NCI-H82 (cell line): ENCODE measurements around the gene APBA3.

ENCODE experiments used
- DNase-seq: peaks from one replicate; lab custom pipeline; 2025; lab: John Stamatoyannopoulos, UW

APBA3 gene

DNA sequence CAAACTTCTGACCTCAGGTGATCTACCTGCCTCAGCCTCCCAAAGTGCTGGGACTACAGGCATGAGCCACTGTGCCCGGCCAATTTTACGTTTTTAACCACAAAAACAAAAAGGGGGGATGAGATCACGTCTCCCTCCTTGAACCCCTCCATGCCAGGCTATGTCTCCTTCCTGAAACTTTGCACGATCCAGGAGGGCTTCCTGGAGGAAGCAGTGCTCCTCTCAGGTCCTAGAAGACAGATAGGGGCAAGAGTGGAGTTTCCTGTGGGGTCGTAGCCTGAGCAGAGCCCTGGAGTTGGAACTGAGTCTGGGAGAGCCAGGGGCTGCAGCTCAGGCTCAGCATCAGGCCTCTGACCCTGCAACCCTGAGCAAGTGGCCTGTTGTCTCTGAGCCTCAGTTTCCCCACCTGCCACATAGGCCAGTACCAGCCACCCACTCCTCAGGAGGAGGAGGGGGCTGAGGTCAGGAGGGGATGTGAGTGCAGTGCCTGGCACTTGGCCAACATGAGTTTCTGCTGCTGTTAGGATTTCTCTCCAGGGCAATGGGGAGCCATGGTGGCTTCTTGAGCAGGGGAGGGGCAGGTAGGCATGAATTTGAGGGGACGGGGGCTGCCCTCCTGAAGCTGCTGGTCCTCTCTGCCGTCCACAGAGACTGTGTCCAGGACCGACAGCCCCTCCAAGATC, 16.0 kb downstream of the APBA3 start:
- DNase-seq, result no peak

DNA sequence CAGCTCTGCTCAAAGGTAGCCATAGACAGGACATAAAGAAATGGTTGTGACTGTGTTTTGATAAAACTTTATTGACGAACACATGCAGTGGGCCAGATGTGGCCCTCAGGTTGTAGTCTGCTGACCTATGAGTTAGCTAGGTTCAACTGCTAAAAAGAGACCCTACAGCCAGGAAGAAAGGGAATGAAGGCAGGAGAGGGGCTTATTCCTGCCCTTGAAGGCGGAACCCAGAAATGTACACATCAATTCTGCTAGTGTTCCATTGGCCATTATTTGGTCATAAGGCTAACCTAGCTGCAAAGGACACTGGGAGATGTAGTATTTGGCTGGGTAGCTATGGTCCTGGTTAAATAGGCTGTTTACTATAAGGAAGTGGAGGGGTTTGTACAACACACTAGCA, 18.0 kb downstream of the APBA3 start:
- peak; percentile 64 for DNase-seq

DNA sequence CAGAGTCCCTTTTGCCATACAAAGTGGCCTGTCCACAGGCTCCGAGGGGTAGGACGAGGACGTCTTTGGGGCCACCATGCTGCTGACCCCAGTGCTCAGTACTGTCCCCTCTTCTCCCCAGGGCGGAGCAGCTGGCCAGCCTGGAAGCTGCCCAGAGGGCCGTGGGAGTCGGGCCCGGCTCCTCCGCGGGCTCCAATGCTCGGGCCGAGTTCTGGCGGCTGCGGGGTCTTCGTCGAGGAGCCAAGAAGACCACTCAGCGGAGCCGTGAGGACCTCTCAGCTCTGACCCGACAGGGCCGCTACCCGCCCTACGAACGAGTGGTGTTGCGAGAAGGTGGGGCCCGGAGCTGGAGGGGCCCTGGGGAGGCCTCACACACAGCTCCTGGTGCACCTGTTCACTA, 21.1 kb downstream of the APBA3 start:
- DNase-seq, result no peak

DNA sequence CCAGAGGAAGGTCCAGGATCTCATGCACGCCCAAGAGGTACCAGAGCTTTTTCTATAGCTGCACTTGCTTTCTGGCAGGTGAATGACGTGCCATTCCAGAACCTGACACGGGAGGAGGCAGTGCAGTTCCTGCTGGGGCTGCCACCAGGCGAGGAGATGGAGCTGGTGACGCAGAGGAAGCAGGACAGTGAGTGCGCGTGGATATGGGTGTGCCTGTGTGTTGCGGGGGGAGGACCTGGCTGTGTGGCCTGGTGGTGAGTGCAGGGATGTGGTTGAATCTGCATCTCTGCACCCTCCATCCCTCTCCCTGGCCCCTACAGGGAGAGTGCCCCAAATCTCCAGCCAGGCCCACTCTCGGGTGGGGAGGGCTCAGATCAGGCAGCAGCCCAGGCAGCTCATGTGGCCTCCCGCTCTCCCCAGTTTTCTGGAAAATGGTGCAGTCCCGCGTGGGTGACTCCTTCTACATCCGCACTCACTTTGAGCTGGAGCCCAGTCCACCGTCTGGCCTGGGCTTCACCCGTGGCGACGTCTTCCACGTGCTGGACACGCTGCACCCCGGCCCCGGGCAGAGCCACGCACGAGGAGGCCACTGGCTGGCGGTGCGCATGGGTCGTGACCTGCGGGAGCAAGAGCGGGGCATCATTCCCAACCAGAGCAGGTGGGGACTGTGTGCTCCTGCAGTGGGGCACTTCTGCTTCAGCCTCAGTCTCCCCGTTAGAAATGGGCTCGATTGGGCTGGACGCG, 22.8 kb downstream of the APBA3 start:
- DNase-seq, result no peak

DNA sequence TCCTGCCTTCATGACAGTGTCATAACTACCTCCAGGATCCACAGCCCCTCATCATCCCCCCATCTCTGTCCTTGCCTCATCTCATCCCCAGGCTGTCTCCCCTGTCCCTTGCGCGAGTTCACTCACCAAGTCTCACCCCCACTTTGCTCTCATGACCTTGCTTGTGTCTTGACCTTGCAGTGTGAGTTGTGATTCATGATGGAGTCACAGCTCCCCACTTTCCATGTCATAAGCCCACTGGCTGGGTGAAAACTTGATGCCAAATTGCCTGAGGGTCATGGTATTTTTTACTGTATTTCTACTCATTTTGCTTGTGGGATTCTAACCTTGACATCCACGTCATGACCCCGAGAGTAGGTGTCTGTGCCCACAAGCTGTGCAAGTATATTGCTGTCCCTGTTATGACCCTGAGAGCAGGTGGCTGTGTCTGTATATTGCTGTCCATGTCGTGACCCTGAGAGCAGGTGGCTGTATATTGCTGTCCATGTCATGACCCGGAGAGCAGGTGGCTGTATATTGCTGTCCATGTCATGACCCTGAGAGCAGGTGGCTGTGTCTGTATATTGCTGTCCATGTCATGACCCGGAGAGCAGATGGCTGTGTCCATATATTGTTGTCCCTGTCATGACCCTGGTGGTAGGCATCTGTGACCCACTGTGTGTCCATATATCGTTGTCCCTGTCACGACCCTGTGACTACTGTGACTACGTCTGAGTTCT, 23.8 kb downstream of the APBA3 start:
- DNase-seq, result no peak

DNA sequence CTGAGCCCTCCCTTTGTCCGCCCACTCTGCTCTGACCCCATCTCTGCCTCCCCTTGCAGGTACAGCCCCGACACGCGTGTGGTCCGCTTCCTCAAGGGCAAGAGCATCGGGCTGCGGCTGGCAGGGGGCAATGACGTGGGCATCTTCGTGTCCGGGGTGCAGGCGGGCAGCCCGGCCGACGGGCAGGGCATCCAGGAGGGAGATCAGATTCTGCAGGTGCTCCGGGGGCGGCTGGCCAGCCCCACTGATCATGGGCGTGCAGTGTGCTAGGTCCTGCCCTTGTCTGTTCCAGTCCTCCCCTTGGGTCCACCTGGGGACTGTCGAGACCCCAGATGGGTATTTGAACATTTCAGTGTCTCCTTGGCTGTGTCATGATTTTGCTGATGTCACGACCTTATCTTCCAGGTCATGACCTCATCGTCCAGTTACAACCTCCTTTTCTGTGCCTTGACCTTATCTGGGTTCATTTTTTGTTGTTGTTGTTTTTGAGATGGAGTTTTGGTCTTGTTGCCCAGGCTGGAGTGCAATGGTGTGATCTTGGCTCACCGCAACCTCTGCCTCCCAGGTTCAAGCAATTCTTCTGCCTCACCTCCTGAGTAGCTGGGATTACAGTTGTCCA, 25.3 kb downstream of the APBA3 start:
- DNase-seq, result no peak

DNA sequence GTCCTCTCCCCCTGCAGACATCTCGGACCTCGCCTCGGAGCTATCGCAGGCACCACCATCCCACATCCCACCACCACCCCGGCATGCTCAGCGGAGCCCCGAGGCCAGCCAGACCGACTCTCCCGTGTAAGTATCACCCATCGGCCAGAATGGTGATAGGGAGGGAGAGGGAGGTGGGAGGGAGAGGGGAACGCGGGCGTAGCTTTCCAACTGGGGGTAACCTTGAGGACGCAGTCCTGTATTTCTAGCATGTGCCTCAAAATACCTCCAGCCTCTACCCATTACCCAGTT, 27.2 kb downstream of the APBA3 start:
- no peak for DNase-seq

DNA sequence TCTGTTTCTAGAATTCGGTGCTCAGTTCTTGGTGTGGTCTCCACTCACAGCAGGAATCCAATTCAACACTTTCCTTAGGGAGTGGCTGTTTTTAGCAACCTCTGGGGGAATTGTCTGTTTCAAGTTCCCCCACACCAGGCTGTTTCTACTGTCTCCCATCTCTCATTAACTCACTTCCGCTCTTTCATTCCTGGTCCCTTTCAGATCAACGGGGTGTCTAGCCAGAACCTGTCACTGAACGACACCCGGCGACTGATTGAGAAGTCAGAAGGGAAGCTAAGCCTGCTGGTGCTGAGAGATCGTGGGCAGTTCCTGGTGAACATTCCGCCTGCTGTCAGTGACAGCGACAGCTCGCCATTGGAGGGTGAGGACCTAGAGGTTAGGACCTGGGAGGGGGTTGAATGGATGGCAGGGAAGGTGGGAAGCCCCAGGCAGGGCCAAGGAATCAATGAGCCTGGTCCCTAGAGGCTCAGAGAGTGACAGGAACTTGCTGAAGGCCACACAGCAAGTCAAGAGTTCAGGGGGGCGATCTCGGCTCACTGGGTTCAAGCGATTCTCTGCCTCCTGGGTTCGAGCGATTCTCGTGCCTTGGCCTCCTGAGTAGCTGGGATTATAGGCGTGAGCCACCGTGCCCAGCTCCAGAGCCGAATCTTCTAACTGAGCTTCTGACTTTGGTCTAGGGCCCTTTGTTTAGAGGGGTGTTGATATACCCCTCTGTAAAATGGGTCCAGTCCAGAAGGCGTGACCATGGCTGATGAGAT, 27.8 kb downstream of the APBA3 start:
- DNase-seq, result no peak

DNA sequence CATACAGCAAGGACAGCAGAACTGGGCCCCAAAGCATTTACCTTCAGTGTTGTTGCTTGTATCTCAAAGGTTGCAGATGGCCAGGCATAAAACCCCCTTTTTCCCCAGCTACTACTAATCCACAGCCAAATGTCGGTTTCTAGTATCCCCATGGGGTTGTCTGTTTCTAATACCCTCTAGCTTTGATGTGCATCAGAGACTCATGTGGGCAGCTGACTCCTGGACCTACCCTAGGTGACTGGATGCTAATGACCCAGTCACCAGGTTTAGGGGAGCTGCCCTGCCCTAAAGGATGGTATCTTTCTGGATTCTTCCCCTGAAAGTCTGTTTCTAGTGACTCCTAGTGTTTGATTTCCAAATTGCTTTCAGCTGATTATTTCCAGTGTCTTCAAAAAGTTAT, 29.4 kb downstream of the APBA3 start:
- DNase-seq, result no peak

DNA sequence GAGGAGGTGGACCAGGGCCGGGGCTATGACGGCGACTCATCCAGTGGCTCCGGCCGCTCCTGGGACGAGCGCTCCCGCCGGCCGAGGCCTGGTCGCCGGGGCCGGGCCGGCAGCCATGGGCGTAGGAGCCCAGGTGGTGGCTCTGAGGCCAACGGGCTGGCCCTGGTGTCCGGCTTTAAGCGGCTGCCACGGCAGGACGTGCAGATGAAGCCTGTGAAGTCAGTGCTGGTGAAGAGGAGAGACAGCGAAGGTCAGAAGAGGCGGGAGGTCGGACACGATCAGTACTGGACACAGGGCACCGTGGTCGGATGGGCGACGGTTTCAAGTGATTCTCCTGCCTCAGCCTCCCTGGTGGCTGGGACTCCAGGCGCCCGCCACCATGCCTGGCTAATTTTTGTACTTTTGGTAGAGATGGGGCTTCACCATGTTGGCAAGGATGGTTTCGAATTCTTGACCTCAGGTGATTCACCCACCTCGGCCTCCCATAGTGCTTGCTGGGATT, 31.0 kb downstream of the APBA3 start:
- DNase-seq, result no peak

DNA sequence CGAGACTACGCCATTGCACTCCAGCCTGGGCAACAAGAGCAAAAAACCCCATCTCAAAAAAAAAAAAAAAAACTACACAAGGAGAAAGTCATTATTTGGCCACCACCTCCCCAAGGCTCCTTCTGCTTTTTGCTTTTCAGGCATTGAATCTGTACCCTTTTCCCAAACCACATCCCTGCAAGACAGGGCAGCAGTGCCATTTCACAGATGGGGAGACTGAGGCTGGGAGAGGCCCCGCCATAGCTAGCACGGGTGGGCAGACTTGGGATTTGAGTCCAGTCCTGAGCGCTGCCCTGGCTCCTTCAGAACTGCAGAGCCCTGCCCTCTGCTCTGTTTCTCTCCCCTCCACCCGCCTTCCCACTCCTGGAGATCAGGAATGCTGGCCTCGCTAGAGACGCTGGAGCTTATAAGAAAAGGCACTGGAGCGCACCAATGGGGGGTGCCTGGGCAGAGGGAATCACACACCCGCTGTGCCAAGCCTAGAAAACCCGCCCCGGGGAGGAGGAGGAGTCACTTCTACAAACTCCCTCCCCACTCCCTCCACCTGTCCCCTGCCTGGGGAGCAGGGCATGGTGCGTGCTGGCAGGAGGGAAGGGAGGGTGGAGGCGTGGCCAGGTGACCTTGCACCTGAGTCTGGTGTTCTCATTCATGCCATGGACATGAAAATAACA, 35.7 kb downstream of the APBA3 start:
- DNase-seq, result peak; percentile 29

DNA sequence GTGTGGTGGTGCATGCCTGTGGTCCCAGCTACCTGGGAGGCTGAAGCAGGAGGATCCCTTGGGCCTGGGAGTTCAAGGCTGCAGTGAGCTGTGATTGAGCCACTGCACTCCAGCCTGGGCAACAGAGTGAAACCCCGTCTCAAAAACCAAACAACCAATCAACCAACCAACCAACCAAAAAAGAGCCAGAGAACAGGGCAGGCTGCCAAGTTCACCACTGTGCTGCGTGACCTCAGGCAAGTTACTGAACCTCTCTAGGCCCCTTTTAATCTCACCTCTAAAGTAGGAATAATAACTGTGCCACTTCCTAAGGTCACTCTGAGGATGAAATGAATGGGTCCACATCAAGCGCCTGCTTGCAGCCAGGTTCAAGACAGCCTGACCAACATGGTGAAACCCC, 36.4 kb downstream of the APBA3 start:
- DNase-seq, result no peak

DNA sequence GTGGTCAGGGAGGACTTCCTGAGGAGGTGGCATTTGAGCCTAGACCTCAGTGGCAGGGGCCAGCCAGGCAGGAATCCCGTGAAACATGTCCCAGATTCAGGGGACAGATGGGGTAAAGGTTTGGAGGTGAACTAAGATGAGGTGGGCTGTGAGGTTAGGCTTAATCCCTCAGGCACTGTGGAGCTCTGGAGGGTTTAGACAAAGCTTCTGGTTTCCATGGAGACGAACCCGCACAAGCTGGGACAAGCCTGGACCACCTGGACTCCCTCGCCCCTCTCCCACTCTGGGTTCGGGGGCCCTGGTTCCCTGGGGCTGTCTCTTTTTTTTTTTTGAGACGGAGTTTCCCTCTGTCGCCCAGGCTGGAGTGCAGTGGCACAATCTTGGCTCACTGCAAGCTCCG, 37.6 kb downstream of the APBA3 start:
- peak; percentile 86 for DNase-seq

DNA sequence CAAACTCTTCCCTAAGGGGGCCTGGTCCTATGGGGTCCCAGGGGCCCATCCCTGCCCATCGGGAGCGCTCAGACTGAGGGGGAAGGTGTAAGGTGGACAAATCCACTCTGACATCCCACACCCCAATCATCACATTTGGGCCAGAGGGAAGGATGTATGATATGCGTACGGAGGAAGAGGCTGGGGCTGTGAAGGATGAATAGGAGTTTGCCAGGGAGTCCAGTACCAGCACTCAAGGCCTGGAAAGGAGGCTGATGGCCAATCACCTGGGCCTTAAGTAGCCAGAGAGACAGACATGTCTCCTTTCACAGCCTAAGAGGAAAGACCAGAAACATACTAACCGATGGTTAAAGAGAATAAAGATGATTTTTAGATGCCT, 38.4 kb downstream of the APBA3 start:
- no peak for DNase-seq

DNA sequence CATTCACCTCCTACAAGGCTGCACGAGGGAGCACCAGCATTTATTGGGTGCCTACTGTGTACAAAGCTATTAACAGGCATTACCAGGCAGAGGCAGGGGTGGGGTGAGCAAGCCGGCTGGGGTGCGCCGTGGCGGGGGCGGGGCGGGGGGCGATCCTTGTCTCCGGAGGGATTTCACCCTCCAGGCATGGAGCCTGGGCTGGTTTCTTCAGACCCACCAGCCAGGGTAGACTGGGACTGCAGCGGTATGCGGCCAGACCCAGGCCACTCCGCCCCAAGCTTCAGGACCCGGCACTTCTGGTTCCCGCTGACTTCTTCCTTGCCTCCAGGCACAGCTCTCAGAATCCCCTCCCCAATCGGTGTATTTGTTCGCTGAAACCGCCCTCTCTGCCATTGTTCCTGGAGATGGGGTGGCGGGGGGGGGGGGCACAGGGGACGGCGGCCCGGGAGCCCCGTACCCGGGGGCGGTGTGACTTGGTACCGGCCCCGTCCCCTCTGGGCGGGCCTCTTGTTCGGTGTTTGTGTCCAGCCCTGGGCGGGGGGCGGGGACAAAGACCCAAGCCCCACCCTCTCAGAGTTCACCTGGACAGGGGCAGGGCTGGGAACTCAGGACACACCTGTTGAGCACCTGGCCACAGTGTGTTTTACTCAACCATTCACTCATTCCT, 38.9 kb downstream of the APBA3 start:
- no peak for DNase-seq

DNA sequence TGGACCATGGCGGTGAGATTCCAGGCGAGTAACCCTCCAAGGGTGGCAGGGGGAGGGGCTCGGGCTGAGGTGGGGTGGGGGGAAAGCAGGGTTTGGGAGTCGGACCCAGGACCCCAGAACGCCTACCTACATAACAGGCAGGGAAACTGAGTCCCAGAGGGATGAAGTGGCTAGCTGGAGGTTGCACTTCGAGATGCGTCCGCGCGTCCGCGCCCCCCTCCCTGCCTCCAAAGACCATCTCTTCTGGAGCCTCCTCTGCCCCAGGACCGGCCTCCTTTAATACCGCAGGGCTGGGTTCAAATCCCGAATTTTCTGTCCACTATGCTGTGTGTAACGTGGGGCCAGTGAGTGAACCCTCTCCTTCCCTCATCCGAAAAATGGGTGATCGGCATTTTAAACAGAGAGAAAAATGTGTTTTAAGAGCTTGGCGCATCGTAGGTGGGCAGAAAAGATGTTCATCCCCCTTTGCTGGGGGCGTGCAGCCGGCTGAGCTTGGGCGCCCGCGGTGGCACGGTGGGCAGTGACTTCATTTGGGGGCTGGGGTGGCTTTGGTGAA, 39.5 kb downstream of the APBA3 start:
- DNase-seq, result no peak

DNA sequence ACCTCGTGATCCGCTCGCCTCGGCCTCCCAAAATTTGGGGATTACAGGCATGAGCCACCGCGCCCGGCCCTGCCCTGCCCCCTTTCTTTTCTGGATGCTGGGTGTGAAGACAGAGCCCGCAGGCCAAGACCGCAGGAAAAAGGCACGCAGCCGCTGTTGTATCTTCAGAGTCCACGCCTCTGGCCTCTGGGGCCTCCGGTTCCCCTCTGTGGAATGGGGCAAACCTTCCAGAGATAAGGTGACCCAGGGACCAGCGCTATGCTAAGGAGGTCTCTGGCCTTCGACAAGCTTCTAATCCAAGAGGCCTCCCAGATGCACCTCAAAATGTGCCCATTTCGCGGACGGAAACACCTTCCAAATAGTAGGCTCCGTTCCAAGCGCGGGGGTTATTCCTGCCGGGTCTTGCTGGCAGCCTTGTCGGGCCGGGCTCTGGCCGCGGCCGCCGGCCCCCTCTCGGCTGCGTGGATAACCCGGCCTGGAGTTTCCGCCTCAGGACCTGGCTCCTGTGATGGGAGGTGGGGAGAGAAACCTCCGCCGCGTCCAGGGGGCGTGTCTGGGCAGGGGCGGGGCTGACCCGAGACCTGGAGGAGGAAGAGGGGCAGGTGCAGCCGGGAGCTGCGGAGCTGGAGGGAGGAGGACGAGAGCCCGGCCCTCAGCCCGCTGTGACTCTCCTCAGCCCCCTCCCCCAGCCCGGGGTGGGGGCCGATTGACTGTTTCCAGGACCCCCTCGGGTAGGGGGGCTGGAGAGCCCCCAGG, 40.2 kb downstream of the APBA3 start:
- DNase-seq, result peak; percentile 92

DNA sequence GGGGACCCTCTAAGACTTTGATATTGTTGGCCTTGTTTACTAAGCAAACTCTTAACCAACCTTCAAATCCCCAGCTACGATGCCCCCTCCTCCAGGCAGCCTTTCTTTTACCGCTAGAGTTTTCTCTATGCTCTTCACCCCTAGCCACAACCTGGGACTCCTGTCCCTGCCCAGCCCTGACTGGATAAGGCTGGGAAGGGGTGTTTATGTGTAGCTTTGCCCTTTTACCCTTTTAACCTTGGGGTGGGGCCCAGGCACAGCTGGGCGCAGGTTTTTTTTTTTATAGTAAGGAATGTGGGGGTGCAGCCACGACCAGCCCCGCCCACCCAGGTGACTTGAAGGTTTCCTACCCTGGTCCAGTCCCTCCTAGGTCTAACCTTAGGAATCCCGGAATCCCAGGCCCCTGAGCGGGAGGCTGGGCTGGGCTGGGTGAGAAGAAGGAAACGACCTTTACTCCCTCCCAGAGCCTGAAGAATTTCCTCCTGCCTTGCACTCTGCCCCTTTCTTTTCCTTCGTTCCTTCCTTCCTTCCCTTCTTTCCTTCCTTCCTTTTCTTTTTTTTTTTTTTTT, 41.1 kb downstream of the APBA3 start:
- no peak for DNase-seq

DNA sequence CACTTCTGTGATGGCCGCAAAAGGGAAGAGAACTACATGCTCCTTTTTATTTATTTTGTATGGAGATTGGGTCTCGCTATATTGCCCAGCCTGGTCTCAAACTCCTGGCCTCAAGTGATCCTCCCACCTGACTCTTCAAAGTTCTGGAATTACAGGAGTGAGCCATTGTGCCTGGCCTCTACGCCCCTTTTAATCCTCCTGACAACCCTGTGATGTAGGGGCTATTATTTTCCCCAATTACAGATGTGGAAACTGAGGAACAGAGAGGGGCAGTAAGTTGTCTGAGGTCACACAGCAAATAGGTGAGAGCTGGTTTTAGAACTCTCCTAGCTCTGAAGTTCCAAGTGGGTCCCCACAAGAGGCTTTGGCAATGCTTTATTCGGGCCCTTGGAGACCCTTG, 41.6 kb downstream of the APBA3 start:
- no peak for DNase-seq
